Gastrocnemius medialis (tissue), 4 donors: ENCODE data around the gene PSAT1. TPM values are rescaled to one million over a fixed set of nuclear protein-coding genes. Genes with fewer than 3 reads are reported as not detected.

Source experiments
- ATAC-seq, 2 donors: fragments of 150-250 bp; one replicate each; pipeline ENCODE4 v1.9.1; 2016
- DNase-seq, 2 donors: peaks; one replicate each; pipeline ENCODE4 v3.0.0-alpha.2; 2019
- H3K27ac ChIP-seq, 4 donors: fragments of 200-600 bp; sonication (generic); 1 replicate in 1 of 4; 2 replicates in 3 of 4; pipeline ENCODE4 v1.5.1; 2016 to 2018; ENCODE audit warnings: mild to moderate bottlenecking in 2 of 4, moderate library complexity in 1 of 4
- H3K27me3 ChIP-seq, 3 donors: fragments of 200-600 bp; sonication (generic) in 2 of 3; 1 replicate in 1 of 3; 2 replicates in 2 of 3; pipeline versions ENCODE4 v1.5.1 to v1.6.0; 2016 to 2019; ENCODE audit warnings: mild to moderate bottlenecking in 1 of 3, moderate library complexity in 1 of 3
- H3K36me3 ChIP-seq, 2 donors: fragments of 200-600 bp; sonication (generic) in 1 of 2; one replicate each; pipeline ENCODE4 v1.5.1; 2017 to 2018
- H3K4me1 ChIP-seq, 2 donors: fragments of 200-600 bp; sonication (generic) in 1 of 2; one replicate each; pipeline ENCODE4 v1.5.1; 2016 to 2017; ENCODE audit warnings: mild to moderate bottlenecking in 2 of 2
- H3K4me3 ChIP-seq, 4 donors: fragments of 200-600 bp; sonication (generic) in 3 of 4; 1 replicate in 1 of 4; 2 replicates in 3 of 4; pipeline ENCODE4 v1.5.1; 2016 to 2019; ENCODE audit warnings: mild to moderate bottlenecking in 2 of 4
- H3K9me3 ChIP-seq, 3 donors: fragments of 200-600 bp; sonication (generic) in 2 of 3; 1 replicate in 1 of 3; 2 replicates in 2 of 3; pipeline ENCODE4 v1.5.1; 2016 to 2019
- CTCF ChIP-seq, 5 experiments: fragments of 450-650 bp in 3 of 5; fragments of 200-600 bp in 2 of 5; sonication (generic) in 2 of 5; IDR thresholded peaks in 4 of 5; conservative IDR thresholded peaks in 1 of 5; 1 replicate in 4 of 5; 2 replicates in 1 of 5; pipeline ENCODE4 v1.5.1; 2016 to 2019; ENCODE audit warnings: antibody characterized with exemption in 5 of 5, mild to moderate bottlenecking in 3 of 5, moderate library complexity in 3 of 5
- POLR2A ChIP-seq, 2 donors: fragments of 450-650 bp; IDR thresholded peaks; one replicate each; pipeline ENCODE4 v1.6.1; 2017; ENCODE audit warnings: antibody characterized with exemption in 2 of 2, mild to moderate bottlenecking in 2 of 2, moderate library complexity in 2 of 2
- in situ Hi-C, 4 donors: fragments of 200-750 bp; cut with MboI; loops; one replicate each; pipeline versions ENCODE4 v1.15.0 to v1.8.0; 2017; ENCODE audit warnings: low sequenced_read_pairs in 4 of 4
- intact Hi-C: fragments of 100-400 bp; cut with DNase I; formaldehyde crosslinking; loops from one replicate; pipeline ENCODE4 v1.15.1; 2023; ENCODE audit warnings: low total_unique reads
- total RNA-seq, 4 donors: library from RNA; depleted of rRNA; stranded (reverse); fragments of >200 nt; gene quantifications; one replicate each; pipeline versions ENCODE4 v1.1.0 to v1.2.3, GENCODE V29; 2016

The PSAT1 gene
- total RNA-seq, 4 donors from 2014 or later, result 0.33 to 0.52 TPM; not detected in 2

GRCh38 chr9:78304357-78304756 lies 7.4 kb downstream of the PSAT1 start:
- ATAC-seq (no peak), DNase-seq (no peak)
- Histone ChIP-seq H3K9me3 (no peaks in the 10 kb centered on the region), H3K36me3 (no peaks in the 10 kb centered on the region), H3K4me1 (no peaks in the 10 kb centered on the region), H3K27me3 (peaks cover 12 to 15% (median 13%) of the 10 kb centered on the region in 3 donors), H3K4me3 (no peak overlapping the region), H3K27ac (no peak overlapping the region)
- intact Hi-C loops, result no loop called here
- in situ Hi-C loops, result no loop called here
- TF ChIP-seq CTCF (IDR thresholded peaks at IDR 0.05 in 4 of 5, conservative IDR thresholded peaks at IDR 0.05 in 1 of 5), result no peak
- TF ChIP-seq POLR2A (IDR thresholded peaks at IDR 0.05), result no peak

- H3K9me3 ChIP-seq, result no peaks in the 10 kb centered on the region
- H3K27ac ChIP-seq, result no peak overlapping the region
- in situ Hi-C loops (no loop called here), intact Hi-C loops (no loop called here)
- no peak overlapping the region for H3K4me3 ChIP-seq
- H3K4me1 ChIP-seq, result no peaks in the 10 kb centered on the region
- DNase-seq, result no peak
- peaks cover 0 to 3% (median 0%) of the 10 kb centered on the region in 3 donors for H3K27me3 ChIP-seq
- ATAC-seq, result no peak
- no peaks in the 10 kb centered on the region for H3K36me3 ChIP-seq
- TF ChIP-seq POLR2A (IDR thresholded peaks at IDR 0.05), result no peak
- TF ChIP-seq CTCF (IDR thresholded peaks at IDR 0.05 in 4 of 5, conservative IDR thresholded peaks at IDR 0.05 in 1 of 5), result no peak
Measured at GRCh38 chr9:78306222-78307076, 9.5 kb downstream of the PSAT1 start.

- no peak for ATAC-seq
- no peak overlapping the region for H3K27ac ChIP-seq
- H3K4me1 ChIP-seq, result no peaks in the 10 kb centered on the region
- TF ChIP-seq CTCF (IDR thresholded peaks at IDR 0.05 in 4 of 5, conservative IDR thresholded peaks at IDR 0.05 in 1 of 5) (no peak), POLR2A (IDR thresholded peaks at IDR 0.05) (no peak)
- H3K9me3 ChIP-seq, result no peaks in the 10 kb centered on the region
- no peak overlapping the region for H3K4me3 ChIP-seq
- in situ Hi-C loops, result no loop called here
- intact Hi-C loops, result no loop called here
- H3K27me3 ChIP-seq, result no peaks in the 10 kb centered on the region
- H3K36me3 ChIP-seq, result no peaks in the 10 kb centered on the region
- no peak for DNase-seq
Measured at GRCh38 chr9:78307360-78307759, 10.4 kb downstream of the PSAT1 start.

GRCh38 chr9:78309066-78309465 lies 12.1 kb downstream of the PSAT1 start:
- Histone ChIP-seq H3K9me3 (no peaks in the 10 kb centered on the region), H3K4me1 (no peaks in the 10 kb centered on the region), H3K4me3 (no peak overlapping the region), H3K27ac (no peak overlapping the region), H3K36me3 (no peaks in the 10 kb centered on the region), H3K27me3 (no peaks in the 10 kb centered on the region)
- no peak for TF ChIP-seq POLR2A (IDR thresholded peaks at IDR 0.05)
- TF ChIP-seq CTCF (IDR thresholded peaks at IDR 0.05 in 4 of 5, conservative IDR thresholded peaks at IDR 0.05 in 1 of 5), result no peak
- ATAC-seq (no peak), DNase-seq (no peak)
- intact Hi-C loops (no loop called here), in situ Hi-C loops (no loop called here)
